GM10266 (cell line): ENCODE data around the gene CDKN2B-AS1.

Source experiments
- DNase-seq: peaks from one replicate; pipeline ENCODE4 v3.0.0; 2012; ENCODE audit errors: extremely low spot score
- TF ChIP-seq, protein P1 (sequence below): IDR thresholded peaks from 2 replicates; pipeline ENCODE4 v1.5.1; 2012; ENCODE audit warnings: mild to moderate bottlenecking, low read depth; ENCODE audit not compliant: control insufficient read depth, insufficient read depth; ENCODE audit errors: missing control alignments

The CDKN2B-AS1 gene

DNA sequence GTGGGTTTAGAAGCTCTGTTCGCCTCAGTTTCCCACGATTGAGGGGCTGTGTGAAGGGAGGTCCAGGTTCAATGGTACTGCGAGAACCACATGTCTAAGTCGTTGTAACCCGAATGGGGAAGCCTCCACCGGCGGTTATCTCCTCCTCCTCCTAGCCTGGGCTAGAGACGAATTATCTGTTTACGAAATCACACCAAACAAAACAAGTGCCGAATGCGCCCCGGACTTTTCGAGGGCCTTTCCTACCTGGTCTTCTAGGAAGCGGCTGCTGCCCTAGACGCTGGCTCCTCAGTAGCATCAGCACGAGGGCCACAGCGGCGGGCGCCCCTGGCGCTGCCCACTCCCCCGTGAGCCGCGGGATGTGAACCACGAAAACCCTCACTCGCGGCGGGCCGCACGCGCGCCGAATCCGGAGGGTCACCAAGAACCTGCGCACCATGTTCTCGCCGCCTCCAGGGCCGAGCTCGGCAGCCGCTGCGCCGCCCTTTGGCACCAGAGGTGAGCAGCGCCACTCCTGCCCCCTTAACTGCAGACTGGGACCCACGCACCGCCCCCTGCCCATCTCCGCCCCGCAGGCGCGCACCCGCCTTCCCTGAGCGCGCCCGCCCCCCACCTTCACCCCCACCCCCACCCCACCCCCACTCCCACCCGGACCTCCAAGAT lies 567 bp upstream of the CDKN2B-AS1 start, which contains the start of gene CDKN2A:
TSS of gene CDKN2A (minus strand) at position 500 of the 663 bp plus-strand sequence.
- TF ChIP-seq, protein P1, sequence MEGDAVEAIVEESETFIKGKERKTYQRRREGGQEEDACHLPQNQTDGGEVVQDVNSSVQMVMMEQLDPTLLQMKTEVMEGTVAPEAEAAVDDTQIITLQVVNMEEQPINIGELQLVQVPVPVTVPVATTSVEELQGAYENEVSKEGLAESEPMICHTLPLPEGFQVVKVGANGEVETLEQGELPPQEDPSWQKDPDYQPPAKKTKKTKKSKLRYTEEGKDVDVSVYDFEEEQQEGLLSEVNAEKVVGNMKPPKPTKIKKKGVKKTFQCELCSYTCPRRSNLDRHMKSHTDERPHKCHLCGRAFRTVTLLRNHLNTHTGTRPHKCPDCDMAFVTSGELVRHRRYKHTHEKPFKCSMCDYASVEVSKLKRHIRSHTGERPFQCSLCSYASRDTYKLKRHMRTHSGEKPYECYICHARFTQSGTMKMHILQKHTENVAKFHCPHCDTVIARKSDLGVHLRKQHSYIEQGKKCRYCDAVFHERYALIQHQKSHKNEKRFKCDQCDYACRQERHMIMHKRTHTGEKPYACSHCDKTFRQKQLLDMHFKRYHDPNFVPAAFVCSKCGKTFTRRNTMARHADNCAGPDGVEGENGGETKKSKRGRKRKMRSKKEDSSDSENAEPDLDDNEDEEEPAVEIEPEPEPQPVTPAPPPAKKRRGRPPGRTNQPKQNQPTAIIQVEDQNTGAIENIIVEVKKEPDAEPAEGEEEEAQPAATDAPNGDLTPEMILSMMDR = peak; percentile 31
- DNase-seq = peak; percentile 64

DNA sequence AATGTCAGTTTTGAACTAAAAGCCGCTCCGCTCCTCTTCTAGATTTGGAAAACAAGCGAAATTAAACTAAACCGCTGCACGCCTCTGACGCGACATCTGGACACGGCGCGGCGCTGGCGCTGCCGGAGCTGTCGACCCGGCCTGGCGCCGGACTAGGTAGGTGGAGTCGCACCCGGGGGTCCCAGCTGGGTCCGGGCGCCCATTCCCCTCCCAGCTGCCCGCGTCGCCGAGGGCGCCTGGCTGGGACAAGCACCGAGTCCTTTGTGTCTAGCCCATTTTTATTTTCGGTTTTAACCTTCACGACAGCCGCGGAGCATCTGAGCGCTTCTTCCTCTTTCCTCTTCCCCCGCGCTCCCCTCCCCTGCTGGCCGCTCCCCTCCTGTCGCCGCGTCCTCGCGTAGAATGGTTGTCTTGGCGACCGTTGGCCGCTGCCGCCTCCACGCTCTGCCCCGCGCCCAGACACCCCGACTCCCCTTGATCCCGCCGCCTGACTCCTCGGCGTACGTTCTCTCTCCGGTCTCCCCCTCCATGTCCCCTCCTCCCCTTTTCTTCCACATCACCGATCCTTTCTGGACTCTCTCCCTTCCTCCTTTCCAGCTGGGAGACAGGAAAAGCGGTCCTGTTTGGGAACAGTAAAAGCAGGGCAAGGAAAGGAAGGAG lies 545 bp downstream of the CDKN2B-AS1 start:
- TF ChIP-seq, protein P1 = no peak

DNA sequence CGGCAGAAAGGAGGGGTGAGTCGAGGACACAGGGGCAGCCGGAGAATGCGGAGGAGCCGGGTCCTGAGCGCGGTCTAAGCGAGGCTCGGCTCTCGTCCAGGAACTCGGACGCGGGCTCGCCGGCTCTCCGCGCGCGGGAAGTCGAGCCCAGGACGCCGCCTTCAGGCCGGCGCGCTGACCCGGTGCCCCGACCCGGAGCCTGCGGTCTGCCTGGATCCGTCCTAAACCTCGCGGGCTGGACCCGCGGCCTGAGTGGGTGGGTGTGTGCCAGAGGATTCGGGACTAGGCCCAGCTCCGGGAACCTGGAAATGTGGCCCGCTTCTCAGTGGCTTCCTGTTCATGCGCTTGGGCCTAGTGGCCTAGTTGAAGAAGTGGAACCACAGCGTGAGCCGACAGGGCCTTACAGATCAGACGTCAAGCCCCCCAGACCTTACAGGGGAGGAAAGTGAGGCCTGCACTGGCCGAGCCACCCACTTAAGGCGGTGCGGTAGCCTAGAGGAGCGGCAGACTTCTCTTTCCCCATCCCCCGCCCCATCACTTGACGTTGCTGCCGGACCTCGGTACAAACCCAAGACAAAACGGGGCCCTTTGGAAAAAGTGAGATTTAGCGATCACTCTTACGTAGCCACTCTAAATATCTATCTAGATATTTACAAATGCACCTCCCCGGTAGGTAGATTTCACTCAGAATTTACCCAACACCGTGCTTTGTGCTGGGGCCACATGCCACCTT lies 1.2 kb downstream of the CDKN2B-AS1 start:
- TF ChIP-seq, protein P1 = peak; percentile 41
- DNase-seq = no peak

More for the DNA sequence above, 545 bp downstream of the CDKN2B-AS1 start:
- DNase-seq = peak; percentile 91

DNA sequence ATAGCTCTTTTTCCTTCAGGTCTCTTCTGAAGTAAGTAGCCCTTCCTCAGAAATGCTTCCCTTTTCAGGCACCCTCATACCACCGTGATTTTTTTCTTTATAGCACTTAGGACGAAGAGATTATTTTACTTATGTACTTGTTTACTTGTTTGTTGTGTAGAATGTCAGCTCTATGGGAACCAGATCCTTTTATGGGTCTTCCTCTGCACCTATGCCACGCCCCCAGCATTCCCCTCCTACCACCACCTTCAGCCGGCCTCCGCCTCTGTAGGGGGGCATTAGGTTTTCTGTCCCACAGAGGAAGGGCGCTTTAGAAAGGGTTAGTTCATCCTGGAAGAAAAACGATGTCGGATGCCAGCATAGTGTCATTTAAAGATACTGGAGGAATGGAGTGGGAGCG lies 1.8 kb downstream of the CDKN2B-AS1 start:
- no peak for DNase-seq
- TF ChIP-seq, protein P1 = no peak

DNA sequence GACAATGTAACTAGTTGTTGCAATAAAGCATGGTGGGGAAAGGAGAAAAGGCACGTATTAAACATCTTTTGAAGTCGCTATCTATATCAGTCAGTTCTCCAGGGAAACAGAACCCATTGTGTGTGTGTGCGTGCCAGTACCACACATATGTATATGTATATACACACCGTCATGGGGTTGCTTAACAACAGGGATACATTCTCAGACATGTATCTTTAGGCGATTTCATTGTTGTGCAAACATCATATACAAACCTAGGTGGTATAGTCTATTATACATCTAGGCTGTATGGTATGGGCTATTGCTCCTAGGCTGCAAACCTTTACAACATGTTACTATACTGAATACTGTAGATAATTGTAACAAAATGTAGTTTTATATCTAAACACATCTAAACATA lies 2.3 kb downstream of the CDKN2B-AS1 start:
- TF ChIP-seq, protein P1 = no peak

DNA sequence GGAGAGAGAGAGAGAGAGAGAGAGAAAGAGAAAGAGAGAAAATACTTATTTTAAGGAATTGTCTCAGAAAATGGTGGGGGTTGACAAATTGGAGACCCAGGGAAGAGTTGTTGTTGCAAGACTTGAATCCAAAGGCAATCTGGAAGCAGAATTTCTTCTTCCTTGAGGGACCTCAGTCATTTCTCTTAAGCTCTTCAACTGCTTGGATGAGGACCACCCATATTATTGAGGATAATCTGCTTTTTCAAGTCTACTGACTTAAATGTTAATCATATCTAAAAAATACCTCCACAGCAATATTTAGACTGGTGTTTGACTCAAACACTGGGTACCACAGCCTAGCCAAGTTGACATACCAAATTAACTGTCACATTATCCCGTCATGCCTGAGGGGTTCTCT lies 2.9 kb downstream of the CDKN2B-AS1 start:
- TF ChIP-seq, protein P1 = no peak
- DNase-seq = no peak

More for the DNA sequence above, 2.3 kb downstream of the CDKN2B-AS1 start:
- no peak for DNase-seq
